GM21529 (cell line): ENCODE data around the gene CCR3.

Experiments used
- ATAC-seq: cut with Tn5 transposase; IDR thresholded peaks from one replicate; pipeline ENCODE4 v1.9.1; 2021; ENCODE audit not compliant: unreplicated experiment

CCR3 gene

GRCh38 chr3:46218196-46218709 is 24.0 kb upstream of the CCR3 start:
- no peak for ATAC-seq

- no peak for ATAC-seq
These were observed 20.9 kb upstream of the CCR3 start for GRCh38 chr3:46221391-46221790.

- ATAC-seq, result no peak
These were observed 20.3 kb upstream of the CCR3 start for GRCh38 chr3:46221938-46222337.

GRCh38 chr3:46222435-46223161 is 19.7 kb upstream of the CCR3 start:
- ATAC-seq, result no peak

- ATAC-seq, result no peak
These were observed 13.7 kb upstream of the CCR3 start for GRCh38 chr3:46228260-46229242.

- no peak for ATAC-seq
These were observed 10.9 kb upstream of the CCR3 start for GRCh38 chr3:46231323-46231722.

- no peak for ATAC-seq
These were observed 9.1 kb upstream of the CCR3 start for GRCh38 chr3:46233194-46233593.

- ATAC-seq, result no peak
These were observed 6.8 kb upstream of the CCR3 start for GRCh38 chr3:46235425-46235824.

GRCh38 chr3:46236294-46237054 is 5.8 kb upstream of the CCR3 start:
- ATAC-seq, result no peak

- no peak for ATAC-seq
These were observed 3.9 kb upstream of the CCR3 start for GRCh38 chr3:46238386-46238785.

- ATAC-seq, result no peak
These were observed 2.8 kb upstream of the CCR3 start for GRCh38 chr3:46239301-46239938.

- ATAC-seq, result no peak
These were observed 2.3 kb upstream of the CCR3 start for GRCh38 chr3:46239952-46240351.

GRCh38 chr3:46243560-46243959 is 1.3 kb downstream of the CCR3 start:
- ATAC-seq, result no peak

- ATAC-seq, result no peak
These were observed 2.9 kb downstream of the CCR3 start for GRCh38 chr3:46245146-46245545.

- no peak for ATAC-seq
These were observed 10.7 kb downstream of the CCR3 start for GRCh38 chr3:46252980-46253379.

GRCh38 chr3:46258525-46258924 is 16.3 kb downstream of the CCR3 start:
- ATAC-seq, result no peak

- no peak for ATAC-seq
These were observed 19.8 kb downstream of the CCR3 start for GRCh38 chr3:46261926-46262594.

- ATAC-seq, result no peak
These were observed 21.7 kb downstream of the CCR3 start for GRCh38 chr3:46264002-46264401.

GRCh38 chr3:46266598-46266997 is 24.3 kb downstream of the CCR3 start:
- no peak for ATAC-seq

- no peak for ATAC-seq
These were observed 27.3 kb downstream of the CCR3 start for GRCh38 chr3:46269556-46269955.
